GM18520 (cell line): ENCODE measurements around the gene SEPTIN11.
"Not testable (repeated sequence)": the region's sequence is repeated elsewhere in the genome, so short reads cannot be mapped to it uniquely, and the experiment has no call there.

Experiments
- ATAC-seq: cut with Tn5 transposase; IDR thresholded peaks from one replicate; pipeline ENCODE4 v1.9.1; 2021; ENCODE audit not compliant: unreplicated experiment

SEPTIN11 gene

GRCh38 chr4:76951672-76952010 lies 2.1 kb downstream of the SEPTIN11 start:
- no peak for ATAC-seq

GRCh38 chr4:76952071-76952470 lies 2.5 kb downstream of the SEPTIN11 start:
- ATAC-seq: no peak

- no peak for ATAC-seq
Measured at GRCh38 chr4:76952656-76953582, 3.4 kb downstream of the SEPTIN11 start.

- ATAC-seq: no peak
Measured at GRCh38 chr4:76953956-76954355, 4.4 kb downstream of the SEPTIN11 start.

- no peak for ATAC-seq
Measured at GRCh38 chr4:76954489-76954888, 4.9 kb downstream of the SEPTIN11 start.

- ATAC-seq: no peak
Measured at GRCh38 chr4:76955182-76955581, 5.6 kb downstream of the SEPTIN11 start.

- ATAC-seq: no peak
Measured at GRCh38 chr4:76957004-76957738, 7.6 kb downstream of the SEPTIN11 start.

- no peak for ATAC-seq
Measured at GRCh38 chr4:76958891-76959290, 9.3 kb downstream of the SEPTIN11 start.

GRCh38 chr4:76960014-76960413 lies 10.5 kb downstream of the SEPTIN11 start:
- ATAC-seq: peak; percentile 78

- ATAC-seq: no peak
Measured at GRCh38 chr4:76962406-76963130, 13.0 kb downstream of the SEPTIN11 start.

GRCh38 chr4:76963131-76963750 lies 13.7 kb downstream of the SEPTIN11 start:
- no peak for ATAC-seq

GRCh38 chr4:76963927-76964326 lies 14.4 kb downstream of the SEPTIN11 start:
- not testable (repeated sequence) for ATAC-seq

GRCh38 chr4:76964769-76965168 lies 15.2 kb downstream of the SEPTIN11 start:
- ATAC-seq: no peak

- ATAC-seq: no peak
Measured at GRCh38 chr4:76965866-76966579, 16.5 kb downstream of the SEPTIN11 start.

- no peak for ATAC-seq
Measured at GRCh38 chr4:76968937-76969336, 19.4 kb downstream of the SEPTIN11 start.

GRCh38 chr4:76969495-76969894 lies 19.9 kb downstream of the SEPTIN11 start:
- ATAC-seq: no peak

- no peak for ATAC-seq
Measured at GRCh38 chr4:76969941-76970529, 20.5 kb downstream of the SEPTIN11 start.

- ATAC-seq: no peak
Measured at GRCh38 chr4:76972306-76972705, 22.8 kb downstream of the SEPTIN11 start.

GRCh38 chr4:76974150-76974549 lies 24.6 kb downstream of the SEPTIN11 start:
- no peak for ATAC-seq

- no peak for ATAC-seq
Measured at GRCh38 chr4:76977113-76977512, 27.6 kb downstream of the SEPTIN11 start.
